ENCODE results near the gene LCN6. TPM values are rescaled to one million over a fixed set of nuclear protein-coding genes. Genes with fewer than 3 reads are reported as not detected.

Gene LCN6
- total and polyA plus RNA-seq, 2 of the 13 experiments (the other 11 are each of a cell fraction or from before 2014, with no cell fraction given): not detected

DNA sequence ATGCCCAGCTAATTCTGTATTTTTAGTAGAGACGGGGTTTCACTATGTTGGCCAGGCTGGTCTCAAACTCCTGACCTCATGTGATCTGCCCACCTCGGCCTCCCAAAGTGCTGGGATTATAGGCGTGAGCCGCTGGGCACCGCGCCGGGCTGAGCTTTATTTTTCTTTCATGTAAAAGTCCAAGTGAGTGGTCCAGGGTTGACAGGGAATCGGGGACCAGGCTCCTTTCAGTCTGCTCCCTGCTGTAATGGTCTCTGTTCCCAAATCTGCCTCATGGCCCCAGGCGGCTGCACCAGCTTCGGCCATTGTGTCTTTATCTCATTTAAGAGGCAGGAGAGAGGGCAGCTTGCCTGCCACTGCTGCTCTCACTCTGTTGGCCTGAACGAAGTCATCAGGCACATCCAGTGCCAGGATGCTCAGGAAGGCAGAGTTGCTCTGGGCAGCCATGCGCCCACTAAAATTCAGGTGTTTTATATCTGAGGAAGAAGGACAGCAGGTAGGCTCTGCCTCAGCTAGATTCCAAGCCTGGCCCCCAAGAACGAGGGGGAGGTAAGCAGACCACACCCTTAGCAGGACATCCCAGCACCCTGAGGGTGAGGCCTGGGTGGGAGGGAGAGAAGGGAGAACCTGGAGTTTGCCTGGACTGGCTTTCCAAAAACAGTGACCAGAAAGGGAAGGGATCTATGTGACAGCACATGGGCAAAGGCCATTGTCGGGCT, 46.1 kb upstream of the LCN6 start (continued):
- TF ChIP-seq, protein P1, sequence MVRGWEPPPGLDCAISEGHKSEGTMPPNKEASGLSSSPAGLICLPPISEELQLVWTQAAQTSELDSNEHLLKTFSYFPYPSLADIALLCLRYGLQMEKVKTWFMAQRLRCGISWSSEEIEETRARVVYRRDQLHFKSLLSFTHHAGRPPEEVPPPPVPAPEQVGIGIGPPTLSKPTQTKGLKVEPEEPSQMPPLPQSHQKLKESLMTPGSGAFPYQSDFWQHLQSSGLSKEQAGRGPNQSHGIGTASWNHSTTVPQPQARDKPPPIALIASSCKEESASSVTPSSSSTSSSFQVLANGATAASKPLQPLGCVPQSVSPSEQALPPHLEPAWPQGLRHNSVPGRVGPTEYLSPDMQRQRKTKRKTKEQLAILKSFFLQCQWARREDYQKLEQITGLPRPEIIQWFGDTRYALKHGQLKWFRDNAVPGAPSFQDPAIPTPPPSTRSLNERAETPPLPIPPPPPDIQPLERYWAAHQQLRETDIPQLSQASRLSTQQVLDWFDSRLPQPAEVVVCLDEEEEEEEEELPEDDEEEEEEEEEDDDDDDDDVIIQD (CRISPR knock-in tag; IDR thresholded peaks at IDR 0.05; ENCODE audit: low read depth): no peak
- TF ChIP-seq WIZ (CRISPR knock-in tag; IDR thresholded peaks at IDR 0.05): 0 out of 2 replicates have a peak, but pooled peaks have one; percentile 27
- TF ChIP-seq, protein P2, sequence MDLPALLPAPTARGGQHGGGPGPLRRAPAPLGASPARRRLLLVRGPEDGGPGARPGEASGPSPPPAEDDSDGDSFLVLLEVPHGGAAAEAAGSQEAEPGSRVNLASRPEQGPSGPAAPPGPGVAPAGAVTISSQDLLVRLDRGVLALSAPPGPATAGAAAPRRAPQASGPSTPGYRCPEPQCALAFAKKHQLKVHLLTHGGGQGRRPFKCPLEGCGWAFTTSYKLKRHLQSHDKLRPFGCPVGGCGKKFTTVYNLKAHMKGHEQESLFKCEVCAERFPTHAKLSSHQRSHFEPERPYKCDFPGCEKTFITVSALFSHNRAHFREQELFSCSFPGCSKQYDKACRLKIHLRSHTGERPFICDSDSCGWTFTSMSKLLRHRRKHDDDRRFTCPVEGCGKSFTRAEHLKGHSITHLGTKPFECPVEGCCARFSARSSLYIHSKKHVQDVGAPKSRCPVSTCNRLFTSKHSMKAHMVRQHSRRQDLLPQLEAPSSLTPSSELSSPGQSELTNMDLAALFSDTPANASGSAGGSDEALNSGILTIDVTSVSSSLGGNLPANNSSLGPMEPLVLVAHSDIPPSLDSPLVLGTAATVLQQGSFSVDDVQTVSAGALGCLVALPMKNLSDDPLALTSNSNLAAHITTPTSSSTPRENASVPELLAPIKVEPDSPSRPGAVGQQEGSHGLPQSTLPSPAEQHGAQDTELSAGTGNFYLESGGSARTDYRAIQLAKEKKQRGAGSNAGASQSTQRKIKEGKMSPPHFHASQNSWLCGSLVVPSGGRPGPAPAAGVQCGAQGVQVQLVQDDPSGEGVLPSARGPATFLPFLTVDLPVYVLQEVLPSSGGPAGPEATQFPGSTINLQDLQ (CRISPR knock-in tag; IDR thresholded peaks at IDR 0.05): 0 out of 2 replicates have a peak, but pooled peaks have one; percentile 56
- TF ChIP-seq ZNF260 (CRISPR knock-in tag; IDR thresholded peaks at IDR 0.05; ENCODE audit: borderline replicate concordance, low read depth): no peak
- TF ChIP-seq, protein P3, sequence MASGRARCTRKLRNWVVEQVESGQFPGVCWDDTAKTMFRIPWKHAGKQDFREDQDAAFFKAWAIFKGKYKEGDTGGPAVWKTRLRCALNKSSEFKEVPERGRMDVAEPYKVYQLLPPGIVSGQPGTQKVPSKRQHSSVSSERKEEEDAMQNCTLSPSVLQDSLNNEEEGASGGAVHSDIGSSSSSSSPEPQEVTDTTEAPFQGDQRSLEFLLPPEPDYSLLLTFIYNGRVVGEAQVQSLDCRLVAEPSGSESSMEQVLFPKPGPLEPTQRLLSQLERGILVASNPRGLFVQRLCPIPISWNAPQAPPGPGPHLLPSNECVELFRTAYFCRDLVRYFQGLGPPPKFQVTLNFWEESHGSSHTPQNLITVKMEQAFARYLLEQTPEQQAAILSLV (CRISPR knock-in tag; IDR thresholded peaks at IDR 0.05; ENCODE audit: borderline replicate concordance): no peak
- no peak for TF ChIP-seq ZNF674 (CRISPR knock-in tag; IDR thresholded peaks at IDR 0.05; ENCODE audit: low read depth)
- no peak for TF ChIP-seq ELF4 (CRISPR knock-in tag; IDR thresholded peaks at IDR 0.05; ENCODE audit: borderline replicate concordance)
- no peak for TF ChIP-seq ZNF616 (CRISPR knock-in tag; IDR thresholded peaks at IDR 0.05; ENCODE audit: low read depth)
- TF ChIP-seq ZNF572 (CRISPR knock-in tag; IDR thresholded peaks at IDR 0.05): no peak
- no peak for TF ChIP-seq MAFG (CRISPR knock-in tag; IDR thresholded peaks at IDR 0.05)
- TF ChIP-seq, protein P4, sequence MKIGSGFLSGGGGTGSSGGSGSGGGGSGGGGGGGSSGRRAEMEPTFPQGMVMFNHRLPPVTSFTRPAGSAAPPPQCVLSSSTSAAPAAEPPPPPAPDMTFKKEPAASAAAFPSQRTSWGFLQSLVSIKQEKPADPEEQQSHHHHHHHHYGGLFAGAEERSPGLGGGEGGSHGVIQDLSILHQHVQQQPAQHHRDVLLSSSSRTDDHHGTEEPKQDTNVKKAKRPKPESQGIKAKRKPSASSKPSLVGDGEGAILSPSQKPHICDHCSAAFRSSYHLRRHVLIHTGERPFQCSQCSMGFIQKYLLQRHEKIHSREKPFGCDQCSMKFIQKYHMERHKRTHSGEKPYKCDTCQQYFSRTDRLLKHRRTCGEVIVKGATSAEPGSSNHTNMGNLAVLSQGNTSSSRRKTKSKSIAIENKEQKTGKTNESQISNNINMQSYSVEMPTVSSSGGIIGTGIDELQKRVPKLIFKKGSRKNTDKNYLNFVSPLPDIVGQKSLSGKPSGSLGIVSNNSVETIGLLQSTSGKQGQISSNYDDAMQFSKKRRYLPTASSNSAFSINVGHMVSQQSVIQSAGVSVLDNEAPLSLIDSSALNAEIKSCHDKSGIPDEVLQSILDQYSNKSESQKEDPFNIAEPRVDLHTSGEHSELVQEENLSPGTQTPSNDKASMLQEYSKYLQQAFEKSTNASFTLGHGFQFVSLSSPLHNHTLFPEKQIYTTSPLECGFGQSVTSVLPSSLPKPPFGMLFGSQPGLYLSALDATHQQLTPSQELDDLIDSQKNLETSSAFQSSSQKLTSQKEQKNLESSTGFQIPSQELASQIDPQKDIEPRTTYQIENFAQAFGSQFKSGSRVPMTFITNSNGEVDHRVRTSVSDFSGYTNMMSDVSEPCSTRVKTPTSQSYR (CRISPR knock-in tag; IDR thresholded peaks at IDR 0.05; ENCODE audit: borderline replicate concordance): no peak
- no peak for TF ChIP-seq NR2F1 (CRISPR knock-in tag; IDR thresholded peaks at IDR 0.05)
- TF ChIP-seq CEBPB (IDR thresholded peaks at IDR 0.05; ENCODE audit: borderline replicate concordance, low read depth, low read length): no peak
- TF ChIP-seq SAFB2 (CRISPR knock-in tag; IDR thresholded peaks at IDR 0.05; ENCODE audit: borderline replicate concordance, low read depth): peak; percentile 36; the same call in 1 of the 2 replicates
- TF ChIP-seq, protein P5, sequence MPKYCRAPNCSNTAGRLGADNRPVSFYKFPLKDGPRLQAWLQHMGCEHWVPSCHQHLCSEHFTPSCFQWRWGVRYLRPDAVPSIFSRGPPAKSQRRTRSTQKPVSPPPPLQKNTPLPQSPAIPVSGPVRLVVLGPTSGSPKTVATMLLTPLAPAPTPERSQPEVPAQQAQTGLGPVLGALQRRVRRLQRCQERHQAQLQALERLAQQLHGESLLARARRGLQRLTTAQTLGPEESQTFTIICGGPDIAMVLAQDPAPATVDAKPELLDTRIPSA (CRISPR knock-in tag; IDR thresholded peaks at IDR 0.05; ENCODE audit: borderline replicate concordance): no peak
- TF ChIP-seq, protein P6, sequence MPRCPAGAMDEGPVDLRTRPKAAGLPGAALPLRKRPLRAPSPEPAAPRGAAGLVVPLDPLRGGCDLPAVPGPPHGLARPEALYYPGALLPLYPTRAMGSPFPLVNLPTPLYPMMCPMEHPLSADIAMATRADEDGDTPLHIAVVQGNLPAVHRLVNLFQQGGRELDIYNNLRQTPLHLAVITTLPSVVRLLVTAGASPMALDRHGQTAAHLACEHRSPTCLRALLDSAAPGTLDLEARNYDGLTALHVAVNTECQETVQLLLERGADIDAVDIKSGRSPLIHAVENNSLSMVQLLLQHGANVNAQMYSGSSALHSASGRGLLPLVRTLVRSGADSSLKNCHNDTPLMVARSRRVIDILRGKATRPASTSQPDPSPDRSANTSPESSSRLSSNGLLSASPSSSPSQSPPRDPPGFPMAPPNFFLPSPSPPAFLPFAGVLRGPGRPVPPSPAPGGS (CRISPR knock-in tag; IDR thresholded peaks at IDR 0.05): no peak
- TF ChIP-seq ZNF431 (CRISPR knock-in tag; IDR thresholded peaks at IDR 0.05; ENCODE audit: borderline replicate concordance, low read depth): peak; percentile 22; the same call in 1 of the 2 replicates
